ENCODE measurements around the gene TNFRSF9.
A peak's percentile ranks its signal among the peaks of the same experiment; 100 is the strongest.

Gene TNFRSF9

DNA sequence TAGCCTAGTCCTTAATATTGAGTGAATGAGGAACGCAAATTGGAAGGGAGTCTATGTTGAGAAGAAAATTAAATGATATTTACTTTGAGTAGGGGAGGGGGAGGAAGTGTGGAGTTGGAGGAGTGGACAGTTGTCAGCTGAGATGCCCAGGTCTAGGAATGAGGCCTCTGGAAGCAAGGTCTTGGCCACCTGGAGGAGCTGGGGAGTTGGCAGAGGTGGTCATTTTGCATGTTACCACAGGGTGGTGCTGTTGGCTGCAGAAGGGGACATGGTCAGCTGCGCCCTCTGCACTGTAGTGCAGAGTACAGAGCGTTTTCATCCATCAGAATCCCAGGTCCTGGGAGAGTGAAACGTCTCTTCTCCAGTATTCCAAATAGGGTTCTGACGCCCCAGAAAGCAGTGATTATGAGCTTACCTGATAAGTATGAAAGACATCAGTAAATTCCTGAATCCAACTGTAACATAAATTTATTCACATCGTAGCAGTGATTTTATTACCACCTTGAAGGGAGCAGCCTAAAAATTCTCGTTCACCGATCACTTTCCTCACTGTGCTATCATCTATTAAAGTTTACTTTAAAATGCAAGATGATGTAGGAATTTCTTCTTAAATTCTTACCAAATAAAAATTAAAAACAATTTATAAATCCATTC lies 34.7 kb upstream of the TNFRSF9 start:
- no peak overlapping the region for H2AFZ ChIP-seq (ENCODE audit: low read length)
- H3K27me3 ChIP-seq (ENCODE audit: control insufficient read depth in 3 of 3, insufficient read depth in 3 of 3, low read depth in 1 of 3, low read length in 3 of 3) = no peaks in the 10 kb centered on the region
- H3K27ac ChIP-seq (replicated peaks; ENCODE audit: low read length) = no peak overlapping the region
- DNase-seq (ENCODE audit: low spot score) = peak; percentile 74
- no peak overlapping the region for H2BK120ac ChIP-seq (ENCODE audit: low read depth, low read length)
- H2BK12ac ChIP-seq (ENCODE audit: low read length) = no peak overlapping the region
- no peak overlapping the region for H3K9ac ChIP-seq (ENCODE audit: low read depth, low read length, poor library complexity)
- no CpG with 5 or more reads among the region's 8 CpGs for WGBS, 2 donors (ENCODE audit: extremely low coverage in 2 of 2, insufficient read length in 2 of 2, insufficient replicate concordance in 1 of 2)
- no peak overlapping the region for H3K18ac ChIP-seq (ENCODE audit: low read length)
- no peak overlapping the region for H3K23ac ChIP-seq (ENCODE audit: low read depth, low read length, poor library complexity)
- H4K8ac ChIP-seq (ENCODE audit: low read depth, low read length) = no peak overlapping the region
- H3K79me1 ChIP-seq (ENCODE audit: low read depth, low read length) = no peaks in the 10 kb centered on the region
- no peak overlapping the region for H2BK5ac ChIP-seq (ENCODE audit: low read length)
- no peak overlapping the region for H4K91ac ChIP-seq (ENCODE audit: low read depth, low read length, poor library complexity)
- H3K4me1 ChIP-seq (ENCODE audit: control insufficient read depth in 2 of 2, insufficient read depth in 1 of 2, low read depth in 1 of 2, low read length in 2 of 2) = no peaks in the 10 kb centered on the region
- no peak overlapping the region for H2AK5ac ChIP-seq (ENCODE audit: low read depth, low read length)
- peaks cover 26 to 73% of the 10 kb centered on the region in 2 donors for H3K36me3 ChIP-seq (replicated peaks in 1 of 2; ENCODE audit: control insufficient read depth in 2 of 2, insufficient read depth in 2 of 2, low read length in 2 of 2)
- no peak overlapping the region for H3K14ac ChIP-seq (ENCODE audit: low read length)
- peaks cover 0 to 2% of the 10 kb centered on the region in 2 donors for H3K9me3 ChIP-seq (replicated peaks in 1 of 2; ENCODE audit: control insufficient read depth in 2 of 2, insufficient read depth in 1 of 2, low read depth in 1 of 2, low read length in 2 of 2)
- no peak overlapping the region for H2BK15ac ChIP-seq (ENCODE audit: low read length)
- H3K4me2 ChIP-seq (ENCODE audit: insufficient read depth, low read length, poor library complexity, severe bottlenecking) = no peak overlapping the region
- H3K4me3 ChIP-seq (ENCODE audit: low read length in 2 of 2) = no peak overlapping the region
- H3K4ac ChIP-seq (ENCODE audit: low read length) = no peak overlapping the region

DNA sequence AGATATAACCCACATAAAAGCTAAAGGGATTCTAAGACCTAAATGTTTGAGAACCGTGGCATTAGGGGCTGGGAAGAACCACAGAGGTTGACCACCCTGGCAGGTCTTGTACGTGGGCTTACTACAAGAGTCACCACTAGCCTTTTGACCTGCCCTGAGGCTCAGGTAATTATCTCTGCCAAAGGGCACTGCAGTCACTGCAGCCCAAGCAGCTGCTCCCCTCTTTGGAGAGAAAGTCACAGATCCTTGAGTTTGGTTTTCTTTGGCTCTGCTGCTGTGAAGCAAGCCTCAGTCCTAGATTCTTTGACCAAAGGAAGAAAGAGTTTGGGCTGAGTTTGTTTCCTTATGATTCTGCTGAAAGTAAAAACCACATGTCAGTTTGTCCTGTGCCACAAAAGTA lies 32.4 kb upstream of the TNFRSF9 start:
- WGBS, 2 donors (ENCODE audit: extremely low coverage in 2 of 2, insufficient read length in 2 of 2, insufficient replicate concordance in 1 of 2) = no CpG with 5 or more reads among the region's 2 CpGs
- H2AK5ac ChIP-seq (ENCODE audit: low read depth, low read length) = no peak overlapping the region
- H4K91ac ChIP-seq (ENCODE audit: low read depth, low read length, poor library complexity) = no peak overlapping the region
- no peak overlapping the region for H3K4me2 ChIP-seq (ENCODE audit: insufficient read depth, low read length, poor library complexity, severe bottlenecking)
- peaks cover 27 to 73% of the 10 kb centered on the region in 2 donors for H3K36me3 ChIP-seq (replicated peaks in 1 of 2; ENCODE audit: control insufficient read depth in 2 of 2, insufficient read depth in 2 of 2, low read length in 2 of 2)
- no peak overlapping the region for H3K4ac ChIP-seq (ENCODE audit: low read length)
- no peak overlapping the region for H2BK5ac ChIP-seq (ENCODE audit: low read length)
- no peak overlapping the region for H3K9ac ChIP-seq (ENCODE audit: low read depth, low read length, poor library complexity)
- no peak overlapping the region for H3K23ac ChIP-seq (ENCODE audit: low read depth, low read length, poor library complexity)
- DNase-seq (ENCODE audit: low spot score) = no peak
- no peak overlapping the region for H2BK120ac ChIP-seq (ENCODE audit: low read depth, low read length)
- H3K18ac ChIP-seq (ENCODE audit: low read length) = no peak overlapping the region
- no peaks in the 10 kb centered on the region for H3K79me1 ChIP-seq (ENCODE audit: low read depth, low read length)
- no peak overlapping the region for H2BK12ac ChIP-seq (ENCODE audit: low read length)
- no peak overlapping the region for H2BK15ac ChIP-seq (ENCODE audit: low read length)
- H3K4me1 ChIP-seq (ENCODE audit: control insufficient read depth in 2 of 2, insufficient read depth in 1 of 2, low read depth in 1 of 2, low read length in 2 of 2) = no peaks in the 10 kb centered on the region
- no peak overlapping the region for H3K14ac ChIP-seq (ENCODE audit: low read length)
- no peak overlapping the region for H3K27ac ChIP-seq (replicated peaks; ENCODE audit: low read length)
- H3K9me3 ChIP-seq (replicated peaks in 1 of 2; ENCODE audit: control insufficient read depth in 2 of 2, insufficient read depth in 1 of 2, low read depth in 1 of 2, low read length in 2 of 2) = peaks cover 0 to 2% of the 10 kb centered on the region in 2 donors
- H4K8ac ChIP-seq (ENCODE audit: low read depth, low read length) = no peak overlapping the region
- H3K27me3 ChIP-seq (ENCODE audit: control insufficient read depth in 3 of 3, insufficient read depth in 3 of 3, low read depth in 1 of 3, low read length in 3 of 3) = no peaks in the 10 kb centered on the region
- no peak overlapping the region for H3K4me3 ChIP-seq (ENCODE audit: low read length in 2 of 2)
- H2AFZ ChIP-seq (ENCODE audit: low read length) = no peak overlapping the region

DNA sequence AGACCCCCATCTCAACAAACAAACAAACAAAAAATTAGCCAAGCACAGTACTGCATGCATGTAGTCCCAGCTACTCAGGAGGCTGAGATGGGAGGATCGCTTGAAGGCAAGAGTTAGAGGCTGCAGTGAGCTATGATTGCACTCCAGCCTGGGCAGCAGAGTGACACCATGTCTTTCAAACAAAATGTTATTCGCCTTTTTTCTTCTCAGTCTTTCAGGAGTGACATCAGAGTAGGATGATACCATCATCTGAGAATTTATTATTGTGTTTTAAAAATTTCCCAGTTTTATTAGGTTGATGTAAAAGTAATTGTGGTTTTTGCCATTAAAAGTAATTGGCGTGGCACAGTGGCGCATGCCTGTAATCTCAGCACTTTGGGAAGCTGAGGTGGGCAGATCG lies 31.6 kb upstream of the TNFRSF9 start:
- no peaks in the 10 kb centered on the region for H3K27me3 ChIP-seq (ENCODE audit: control insufficient read depth in 3 of 3, insufficient read depth in 3 of 3, low read depth in 1 of 3, low read length in 3 of 3)
- no peaks in the 10 kb centered on the region for H3K79me1 ChIP-seq (ENCODE audit: low read depth, low read length)
- no peak overlapping the region for H2BK5ac ChIP-seq (ENCODE audit: low read length)
- H4K91ac ChIP-seq (ENCODE audit: low read depth, low read length, poor library complexity) = no peak overlapping the region
- no peak for DNase-seq (ENCODE audit: low spot score)
- H3K27ac ChIP-seq (replicated peaks; ENCODE audit: low read length) = no peak overlapping the region
- H3K23ac ChIP-seq (ENCODE audit: low read depth, low read length, poor library complexity) = no peak overlapping the region
- no peak overlapping the region for H4K8ac ChIP-seq (ENCODE audit: low read depth, low read length)
- H3K9ac ChIP-seq (ENCODE audit: low read depth, low read length, poor library complexity) = no peak overlapping the region
- H3K14ac ChIP-seq (ENCODE audit: low read length) = no peak overlapping the region
- H3K18ac ChIP-seq (ENCODE audit: low read length) = no peak overlapping the region
- no peak overlapping the region for H2BK15ac ChIP-seq (ENCODE audit: low read length)
- H3K4ac ChIP-seq (ENCODE audit: low read length) = no peak overlapping the region
- H3K4me1 ChIP-seq (ENCODE audit: control insufficient read depth in 2 of 2, insufficient read depth in 1 of 2, low read depth in 1 of 2, low read length in 2 of 2) = no peaks in the 10 kb centered on the region
- no CpG with 5 or more reads among the region's 5 CpGs for whole genome bisulfite sequencing, 2 donors (ENCODE audit: extremely low coverage in 2 of 2, insufficient read length in 2 of 2, insufficient replicate concordance in 1 of 2)
- H2BK120ac ChIP-seq (ENCODE audit: low read depth, low read length) = no peak overlapping the region
- H3K9me3 ChIP-seq (replicated peaks in 1 of 2; ENCODE audit: control insufficient read depth in 2 of 2, insufficient read depth in 1 of 2, low read depth in 1 of 2, low read length in 2 of 2) = peaks cover 0 to 2% of the 10 kb centered on the region in 2 donors
- no peak overlapping the region for H3K4me2 ChIP-seq (ENCODE audit: insufficient read depth, low read length, poor library complexity, severe bottlenecking)
- no peak overlapping the region for H2AK5ac ChIP-seq (ENCODE audit: low read depth, low read length)
- H3K4me3 ChIP-seq (ENCODE audit: low read length in 2 of 2) = no peak overlapping the region
- no peak overlapping the region for H2AFZ ChIP-seq (ENCODE audit: low read length)
- H3K36me3 ChIP-seq (replicated peaks in 1 of 2; ENCODE audit: control insufficient read depth in 2 of 2, insufficient read depth in 2 of 2, low read length in 2 of 2) = peaks cover 26 to 74% of the 10 kb centered on the region in 2 donors
- H2BK12ac ChIP-seq (ENCODE audit: low read length) = no peak overlapping the region

DNA sequence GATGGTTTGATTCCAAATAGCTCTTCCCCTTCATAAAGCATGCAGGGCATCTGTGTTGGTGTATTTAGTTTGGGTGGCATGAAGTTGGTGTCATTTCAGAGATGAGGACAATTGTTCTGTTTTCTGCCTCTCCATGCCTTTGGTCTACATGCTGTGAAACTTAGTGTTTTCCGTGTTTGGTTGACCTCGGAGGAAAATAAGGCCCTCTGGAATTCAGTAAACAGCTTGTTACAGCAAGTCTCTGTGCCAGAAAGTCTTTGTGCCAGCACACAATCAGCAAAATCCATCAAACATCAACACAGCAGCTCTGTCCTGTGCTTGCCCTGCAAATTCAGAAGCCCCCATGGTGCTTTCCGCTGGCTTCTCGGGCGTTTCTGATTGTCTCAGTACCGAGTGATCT lies 30.4 kb upstream of the TNFRSF9 start:
- no peak for DNase-seq (ENCODE audit: low spot score)
- no peak overlapping the region for H2AFZ ChIP-seq (ENCODE audit: low read length)
- H4K8ac ChIP-seq (ENCODE audit: low read depth, low read length) = no peak overlapping the region
- H2BK5ac ChIP-seq (ENCODE audit: low read length) = no peak overlapping the region
- H2BK15ac ChIP-seq (ENCODE audit: low read length) = no peak overlapping the region
- H3K36me3 ChIP-seq (replicated peaks in 1 of 2; ENCODE audit: control insufficient read depth in 2 of 2, insufficient read depth in 2 of 2, low read length in 2 of 2) = peaks cover 24 to 75% of the 10 kb centered on the region in 2 donors
- H2BK120ac ChIP-seq (ENCODE audit: low read depth, low read length) = no peak overlapping the region
- H3K23ac ChIP-seq (ENCODE audit: low read depth, low read length, poor library complexity) = peak overlapping the region; percentile 25
- no peak overlapping the region for H4K91ac ChIP-seq (ENCODE audit: low read depth, low read length, poor library complexity)
- no peaks in the 10 kb centered on the region for H3K4me1 ChIP-seq (ENCODE audit: control insufficient read depth in 2 of 2, insufficient read depth in 1 of 2, low read depth in 1 of 2, low read length in 2 of 2)
- no peak overlapping the region for H3K27ac ChIP-seq (replicated peaks; ENCODE audit: low read length)
- no peak overlapping the region for H3K4me2 ChIP-seq (ENCODE audit: insufficient read depth, low read length, poor library complexity, severe bottlenecking)
- H3K4me3 ChIP-seq (ENCODE audit: low read length in 2 of 2) = no peak overlapping the region
- H3K4ac ChIP-seq (ENCODE audit: low read length) = no peak overlapping the region
- no peak overlapping the region for H3K9ac ChIP-seq (ENCODE audit: low read depth, low read length, poor library complexity)
- H3K27me3 ChIP-seq (ENCODE audit: control insufficient read depth in 3 of 3, insufficient read depth in 3 of 3, low read depth in 1 of 3, low read length in 3 of 3) = no peaks in the 10 kb centered on the region
- H2AK5ac ChIP-seq (ENCODE audit: low read depth, low read length) = no peak overlapping the region
- H3K18ac ChIP-seq (ENCODE audit: low read length) = no peak overlapping the region
- no peak overlapping the region for H3K14ac ChIP-seq (ENCODE audit: low read length)
- WGBS, 2 donors (ENCODE audit: extremely low coverage in 2 of 2, insufficient read length in 2 of 2, insufficient replicate concordance in 1 of 2) = no CpG with 5 or more reads among the region's 6 CpGs
- H3K79me1 ChIP-seq (ENCODE audit: low read depth, low read length) = no peaks in the 10 kb centered on the region
- no peak overlapping the region for H2BK12ac ChIP-seq (ENCODE audit: low read length)
- H3K9me3 ChIP-seq (replicated peaks in 1 of 2; ENCODE audit: control insufficient read depth in 2 of 2, insufficient read depth in 1 of 2, low read depth in 1 of 2, low read length in 2 of 2) = peaks cover 0 to 2% of the 10 kb centered on the region in 2 donors
